ENCODE measurements around the gene CELSR1.

DNA sequence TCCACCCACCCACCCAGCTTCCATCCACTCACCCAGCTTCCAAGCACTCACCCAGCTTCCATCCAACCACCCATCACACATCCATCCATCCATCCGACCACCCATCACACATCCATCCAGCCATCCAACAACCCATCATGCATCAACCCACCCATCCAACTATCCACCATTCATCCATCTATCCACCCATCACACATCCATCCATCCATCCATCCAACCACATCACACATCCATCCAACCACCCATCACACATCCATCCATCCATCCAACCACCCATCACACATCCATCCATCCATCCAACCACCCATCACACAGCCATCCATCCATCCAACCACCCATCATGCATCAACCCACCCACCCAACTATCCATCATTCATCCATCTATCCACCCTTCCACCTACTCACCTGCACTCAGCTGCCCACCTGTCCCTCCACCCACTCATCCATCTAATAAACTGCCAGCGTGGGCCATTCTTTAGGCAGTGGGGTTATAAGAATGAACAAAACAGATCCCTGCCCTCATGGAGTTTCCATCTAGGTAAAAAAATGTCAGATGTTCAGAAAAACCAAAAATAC lies 88.2 kb downstream of the CELSR1 start:
- TF ChIP-seq POLR2A (IDR thresholded peaks at IDR 0.05) = no peak
- TF ChIP-seq, protein P1, sequence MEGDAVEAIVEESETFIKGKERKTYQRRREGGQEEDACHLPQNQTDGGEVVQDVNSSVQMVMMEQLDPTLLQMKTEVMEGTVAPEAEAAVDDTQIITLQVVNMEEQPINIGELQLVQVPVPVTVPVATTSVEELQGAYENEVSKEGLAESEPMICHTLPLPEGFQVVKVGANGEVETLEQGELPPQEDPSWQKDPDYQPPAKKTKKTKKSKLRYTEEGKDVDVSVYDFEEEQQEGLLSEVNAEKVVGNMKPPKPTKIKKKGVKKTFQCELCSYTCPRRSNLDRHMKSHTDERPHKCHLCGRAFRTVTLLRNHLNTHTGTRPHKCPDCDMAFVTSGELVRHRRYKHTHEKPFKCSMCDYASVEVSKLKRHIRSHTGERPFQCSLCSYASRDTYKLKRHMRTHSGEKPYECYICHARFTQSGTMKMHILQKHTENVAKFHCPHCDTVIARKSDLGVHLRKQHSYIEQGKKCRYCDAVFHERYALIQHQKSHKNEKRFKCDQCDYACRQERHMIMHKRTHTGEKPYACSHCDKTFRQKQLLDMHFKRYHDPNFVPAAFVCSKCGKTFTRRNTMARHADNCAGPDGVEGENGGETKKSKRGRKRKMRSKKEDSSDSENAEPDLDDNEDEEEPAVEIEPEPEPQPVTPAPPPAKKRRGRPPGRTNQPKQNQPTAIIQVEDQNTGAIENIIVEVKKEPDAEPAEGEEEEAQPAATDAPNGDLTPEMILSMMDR (IDR thresholded peaks at IDR 0.05) = no peak

All from vagina (tissue), 2 donors.